ENCODE measurements around the gene MRGPRX2.

GRCh38 chr11:19091366-19091765, 30.8 kb upstream of the MRGPRX2 start:
- no peak for TF ChIP-seq CTCF (conservative IDR thresholded peaks at IDR 0.05)
- TF ChIP-seq ZFX (IDR thresholded peaks at IDR 0.05) = no peak
